ENCODE data around the gene HM13. TPM values are rescaled to one million over a fixed set of nuclear protein-coding genes. Genes with fewer than 3 reads are reported as not detected.
A peak's percentile ranks its signal among the peaks of the same experiment; 100 is the strongest.

Gene HM13
- total and polyA plus RNA-seq, 9 of the 15 experiments (the other 6 are each of a cell fraction or from before 2014, with no cell fraction given) = 7.7 to 136 (median 74.5) TPM

DNA sequence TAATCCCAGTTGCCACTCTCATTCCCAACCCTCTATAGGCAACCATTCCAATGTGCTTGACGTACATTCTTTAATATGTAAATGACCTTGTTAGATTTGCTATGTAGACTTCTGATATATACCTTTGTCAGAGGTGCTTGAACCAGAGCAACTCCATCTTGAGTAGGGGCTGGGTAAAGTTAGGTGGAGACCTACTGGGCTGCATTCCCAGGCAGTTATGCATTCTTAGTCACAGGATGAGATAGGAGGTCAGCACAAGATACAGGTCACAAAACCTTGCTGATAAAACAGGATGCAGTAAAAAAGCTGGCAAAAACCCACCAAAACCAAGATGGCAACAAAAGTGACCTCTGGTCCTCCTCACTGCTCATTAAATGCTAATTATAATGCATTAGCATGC, 8.3 kb upstream of the HM13 start (continued):
- no peak for TF ChIP-seq PCBP2 (IDR thresholded peaks at IDR 0.05; ENCODE audit: low read depth, low read length, poor library complexity, severe bottlenecking)
- 0 out of 2 replicates have a peak, but pooled peaks have one; percentile 21 for TF ChIP-seq ZNF134 (CRISPR knock-in tag; conservative IDR thresholded peaks at IDR 0.05)
- TF ChIP-seq PTTG1 (tag; IDR thresholded peaks at IDR 0.05; ENCODE audit: low read depth) = peak; percentile 69
- TF ChIP-seq ZNF239 (CRISPR knock-in tag; IDR thresholded peaks at IDR 0.05) = peak; percentile 68
- TF ChIP-seq, protein P1, sequence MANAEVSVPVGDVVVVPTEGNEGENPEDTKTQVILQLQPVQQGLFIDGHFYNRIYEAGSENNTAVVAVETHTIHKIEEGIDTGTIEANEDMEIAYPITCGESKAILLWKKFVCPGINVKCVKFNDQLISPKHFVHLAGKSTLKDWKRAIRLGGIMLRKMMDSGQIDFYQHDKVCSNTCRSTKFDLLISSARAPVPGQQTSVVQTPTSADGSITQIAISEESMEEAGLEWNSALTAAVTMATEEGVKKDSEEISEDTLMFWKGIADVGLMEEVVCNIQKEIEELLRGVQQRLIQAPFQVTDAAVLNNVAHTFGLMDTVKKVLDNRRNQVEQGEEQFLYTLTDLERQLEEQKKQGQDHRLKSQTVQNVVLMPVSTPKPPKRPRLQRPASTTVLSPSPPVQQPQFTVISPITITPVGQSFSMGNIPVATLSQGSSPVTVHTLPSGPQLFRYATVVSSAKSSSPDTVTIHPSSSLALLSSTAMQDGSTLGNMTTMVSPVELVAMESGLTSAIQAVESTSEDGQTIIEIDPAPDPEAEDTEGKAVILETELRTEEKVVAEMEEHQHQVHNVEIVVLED (CRISPR knock-in tag; IDR thresholded peaks at IDR 0.05) = 0 out of 2 replicates have a peak, but pooled peaks have one; percentile 32
- no peak for TF ChIP-seq MEIS2 (IDR thresholded peaks at IDR 0.05; ENCODE audit: partially characterized antibody)
- no peak for TF ChIP-seq ZNF740 (CRISPR knock-in tag; IDR thresholded peaks at IDR 0.05)
- peak in 1 of 2 experiments; percentile 85; a peak in 2 of 4 replicates for TF ChIP-seq ZNF740 (tag; IDR thresholded peaks at IDR 0.05)
- peak; percentile 49; the same call in 1 of the 2 replicates for TF ChIP-seq ZNF354B (CRISPR knock-in tag; IDR thresholded peaks at IDR 0.05)
- TF ChIP-seq ZNF175 (CRISPR knock-in tag; IDR thresholded peaks at IDR 0.05; ENCODE audit: low read depth) = peak; percentile 73; the same call in 1 of the 2 replicates
- no peak for TF ChIP-seq RBM25 (IDR thresholded peaks at IDR 0.05; ENCODE audit: low read depth, low read length, severe bottlenecking)
- no peak for TF ChIP-seq STAT5A (IDR thresholded peaks at IDR 0.05; ENCODE audit: borderline replicate concordance, low read length)
- no peak for TF ChIP-seq ELK1 (CRISPR knock-in tag; IDR thresholded peaks at IDR 0.05)
- no peak for TF ChIP-seq CREM (IDR thresholded peaks at IDR 0.05; ENCODE audit: low read depth)
- TF ChIP-seq FOSL1 (tag; conservative IDR thresholded peaks at IDR 0.05) = 0 out of 2 replicates have a peak, but pooled peaks have one; percentile 40
- peak; percentile 81 for TF ChIP-seq SMAD3 (CRISPR knock-in tag; conservative IDR thresholded peaks at IDR 0.05)
- TF ChIP-seq, protein P2, sequence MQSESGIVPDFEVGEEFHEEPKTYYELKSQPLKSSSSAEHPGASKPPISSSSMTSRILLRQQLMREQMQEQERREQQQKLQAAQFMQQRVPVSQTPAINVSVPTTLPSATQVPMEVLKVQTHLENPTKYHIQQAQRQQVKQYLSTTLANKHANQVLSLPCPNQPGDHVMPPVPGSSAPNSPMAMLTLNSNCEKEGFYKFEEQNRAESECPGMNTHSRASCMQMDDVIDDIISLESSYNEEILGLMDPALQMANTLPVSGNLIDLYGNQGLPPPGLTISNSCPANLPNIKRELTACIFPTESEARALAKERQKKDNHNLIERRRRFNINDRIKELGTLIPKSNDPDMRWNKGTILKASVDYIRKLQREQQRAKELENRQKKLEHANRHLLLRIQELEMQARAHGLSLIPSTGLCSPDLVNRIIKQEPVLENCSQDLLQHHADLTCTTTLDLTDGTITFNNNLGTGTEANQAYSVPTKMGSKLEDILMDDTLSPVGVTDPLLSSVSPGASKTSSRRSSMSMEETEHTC (IDR thresholded peaks at IDR 0.05) = no peak
- no peak for TF ChIP-seq MTA2 (IDR thresholded peaks at IDR 0.05; ENCODE audit: low read depth)
- 0 out of 2 replicates have a peak, but pooled peaks have one; percentile 32 for TF ChIP-seq ILK (tag; IDR thresholded peaks at IDR 0.05; ENCODE audit: borderline replicate concordance, low read depth)
- TF ChIP-seq PTRF (tag; IDR thresholded peaks at IDR 0.05) = peak; percentile 82
- no peak for TF ChIP-seq JUN (IDR thresholded peaks at IDR 0.05; ENCODE audit: borderline replicate concordance, low read depth, low read length)
- TF ChIP-seq JUN (CRISPR knock-in tag; IDR thresholded peaks at IDR 0.05; ENCODE audit: borderline replicate concordance) = no peak
- no peak for TF ChIP-seq SAFB (IDR thresholded peaks at IDR 0.05; ENCODE audit: borderline replicate concordance, low read depth, low read length)
- no peak for TF ChIP-seq ZNF24 (IDR thresholded peaks at IDR 0.05)
- no peak for TF ChIP-seq ZNF436 (CRISPR knock-in tag; IDR thresholded peaks at IDR 0.05)
- no peak for TF ChIP-seq NR2C2 (CRISPR knock-in tag; IDR thresholded peaks at IDR 0.05)
- peak; percentile 38; the same call in 1 of the 2 replicates for TF ChIP-seq NR2C2 (tag; IDR thresholded peaks at IDR 0.05)
